CD14-positive monocyte (primary cell): ENCODE results near the gene LTO1. TPM values are rescaled to one million over a fixed set of nuclear protein-coding genes. Genes with fewer than 3 reads are reported as not detected.

Source experiments
- DNase-seq, 3 donors: peaks; one replicate each; pipeline ENCODE4 v3.0.0-alpha.2; 2011 to 2022
- H2AFZ ChIP-seq: 2 replicates; pipeline ENCODE4 v1.6.0; 2012; ENCODE audit warnings: mild to moderate bottlenecking, low read depth, low read length, inconsistent platforms; ENCODE audit not compliant: insufficient read depth, poor library complexity, severe bottlenecking
- H3K27ac ChIP-seq, 2 donors: 1 replicate in 1 of 2; 2 replicates in 1 of 2; pipeline ENCODE4 v1.5.1; 2012 to 2013; ENCODE audit warnings: low read length in 2 of 2, control low read depth in 1 of 2, inconsistent platforms in 1 of 2, low read depth in 1 of 2, mild to moderate bottlenecking in 1 of 2
- H3K27me3 ChIP-seq, 2 donors: one replicate each; pipeline versions ENCODE4 v1.6.0 to v1.6.1; 2011 to 2013; ENCODE audit warnings: low read length in 2 of 2; ENCODE audit not compliant: control insufficient read depth in 2 of 2, insufficient read depth in 2 of 2
- H3K36me3 ChIP-seq, 2 donors: replicated peaks in 1 of 2; 1 replicate in 1 of 2; 2 replicates in 1 of 2; pipeline versions ENCODE4 v1.5.1 to v1.6.1; 2012 to 2013; ENCODE audit warnings: low read length in 2 of 2, control low read depth in 1 of 2, inconsistent platforms in 1 of 2, mild to moderate bottlenecking in 1 of 2; ENCODE audit not compliant: insufficient read depth in 2 of 2, control insufficient read depth in 1 of 2
- H3K4me1 ChIP-seq, 2 donors: 1 replicate in 1 of 2; 2 replicates in 1 of 2; pipeline versions ENCODE4 v1.5.1 to v1.6.1; 2012 to 2013; ENCODE audit warnings: low read length in 2 of 2, control low read depth in 1 of 2, inconsistent platforms in 1 of 2, mild to moderate bottlenecking in 1 of 2, moderate library complexity in 1 of 2; ENCODE audit not compliant: insufficient read depth in 2 of 2, control insufficient read depth in 1 of 2
- H3K4me2 ChIP-seq: replicated peaks from 2 replicates; pipeline ENCODE3; 2012; ENCODE audit warnings: low read length, moderate library complexity, mild to moderate bottlenecking; ENCODE audit not compliant: poor library complexity, severe bottlenecking; ENCODE audit errors: extremely low read depth
- H3K4me3 ChIP-seq, 3 experiments: fragments of 200-600 bp in 1 of 3; sonication (generic) in 1 of 3; replicated peaks in 1 of 3; 1 replicate in 2 of 3; 2 replicates in 1 of 3; pipeline ENCODE4 v1.5.1; 2011 to 2013; ENCODE audit warnings: low read length in 3 of 3, mild to moderate bottlenecking in 3 of 3, control low read depth in 2 of 3, low read depth in 2 of 3, inconsistent platforms in 1 of 3, moderate library complexity in 1 of 3
- H3K79me2 ChIP-seq: 2 replicates; pipeline ENCODE4 v1.6.0; 2012; ENCODE audit warnings: mild to moderate bottlenecking, control low read depth, inconsistent platforms, low read length, moderate library complexity; ENCODE audit not compliant: insufficient read depth
- H3K9ac ChIP-seq: 2 replicates; pipeline ENCODE4 v1.6.0; 2017; ENCODE audit warnings: low read length, mild to moderate bottlenecking; ENCODE audit not compliant: insufficient read depth, poor library complexity, severe bottlenecking
- H3K9me3 ChIP-seq, 2 donors: replicated peaks in 1 of 2; 1 replicate in 1 of 2; 2 replicates in 1 of 2; pipeline versions ENCODE4 v1.5.1 to v1.6.1; 2012 to 2013; ENCODE audit warnings: low read length in 2 of 2, control low read depth in 1 of 2; ENCODE audit not compliant: control insufficient read depth in 1 of 2, insufficient read depth in 1 of 2
- H4K20me1 ChIP-seq: 2 replicates; pipeline ENCODE4 v1.6.0; 2012; ENCODE audit warnings: mild to moderate bottlenecking, low read length, control low read depth, moderate library complexity; ENCODE audit not compliant: insufficient read depth
- H3K27ac Mint-ChIP-seq, 7 donors: one replicate each; pipeline ENCODE4 v1.8.0; 2020; ENCODE audit warnings: mild to moderate bottlenecking in 7 of 7, mixed read lengths in 7 of 7, moderate library complexity in 6 of 7, inconsistent platforms in 2 of 7
- H3K27me3 Mint-ChIP-seq, 3 donors: one replicate each; pipeline ENCODE4 v1.8.0; 2021 to 2022; ENCODE audit warnings: low read depth in 3 of 3, mild to moderate bottlenecking in 3 of 3, mixed read lengths in 3 of 3, moderate library complexity in 3 of 3, inconsistent platforms in 1 of 3
- H3K36me3 Mint-ChIP-seq, 2 donors: one replicate each; pipeline ENCODE4 v1.8.0; 2020; ENCODE audit warnings: mixed read lengths in 2 of 2, inconsistent platforms in 1 of 2, mild to moderate bottlenecking in 1 of 2
- H3K4me1 Mint-ChIP-seq: one replicate; pipeline ENCODE4 v1.8.0; 2020; ENCODE audit warnings: mild to moderate bottlenecking, mixed read lengths
- H3K4me3 Mint-ChIP-seq, 2 donors: one replicate each; pipeline ENCODE4 v1.8.0; 2020; ENCODE audit warnings: mild to moderate bottlenecking in 2 of 2, mixed read lengths in 2 of 2, moderate library complexity in 1 of 2
- H3K9me3 Mint-ChIP-seq, 7 donors: one replicate each; pipeline ENCODE4 v1.8.0; 2020 to 2022; ENCODE audit warnings: mixed read lengths in 7 of 7, mild to moderate bottlenecking in 6 of 7, moderate library complexity in 6 of 7, inconsistent platforms in 2 of 7
- WGBS: methylation state at CpG from one replicate; pipeline ENCODE4 v1.1.5; 2013; ENCODE audit warnings: missing lambda C conversion rate; ENCODE audit not compliant: insufficient coverage; 5-methylcytosine and 5-hydroxymethylcytosine counted together
- intact Hi-C, 2 donors: fragments of 100-400 bp; cut with micrococcal nuclease; formaldehyde crosslinking; loops; one replicate each; pipeline versions ENCODE4 v1.15.0 to v1.15.1; 2023
- polyA plus RNA-seq, 3 donors: library from polyadenylated mRNA; depleted of rRNA in 1 of 3; unstranded in 2 of 3; stranded (reverse) in 1 of 3; fragments of 300-500 nt in 2 of 3; fragments of >200 nt in 1 of 3; fragmentation: Illumina TruSeq in 2 of 3; gene quantifications; 1 replicate in 2 of 3; 2 replicates in 1 of 3; pipeline ENCODE4 v1.2.3, GENCODE V29; 2012 to 2021
- TF ChIP-seq, protein P1 (sequence below): fragments of 200-600 bp; IDR thresholded peaks from one replicate; pipeline ENCODE4 v1.8.0; 2022; ENCODE audit warnings: antibody characterized with exemption, mild to moderate bottlenecking

Gene LTO1
- polyA plus RNA-seq, 3 donors, result 3.9 to 27.1 (median 5.2) TPM

- H3K9me3 ChIP-seq, result no peaks in the 10 kb centered on the region
- H3K4me2 ChIP-seq, result no peak overlapping the region
- no peak overlapping the region for H3K27ac ChIP-seq
- H3K27me3 ChIP-seq, result peaks cover 3 to 10% of the 10 kb centered on the region in 2 donors
- H3K9me3 Mint-ChIP-seq, result peaks cover 0 to 2% (median 0%) of the 10 kb centered on the region in 7 donors
- H3K9ac ChIP-seq, result no peak overlapping the region
- H2AFZ ChIP-seq, result no peak overlapping the region
- intact Hi-C loops, result no loop called here
- peaks cover 12% of the 10 kb centered on the region for H3K4me1 Mint-ChIP-seq
- no peaks in the 10 kb centered on the region for H3K36me3 Mint-ChIP-seq
- H3K4me3 ChIP-seq, result no peak overlapping the region
- H3K4me1 ChIP-seq, result peaks cover 9 to 11% of the 10 kb centered on the region in 2 donors
- no peaks in the 10 kb centered on the region for H3K79me2 ChIP-seq
- H4K20me1 ChIP-seq, result no peaks in the 10 kb centered on the region
- TF ChIP-seq, protein P1, sequence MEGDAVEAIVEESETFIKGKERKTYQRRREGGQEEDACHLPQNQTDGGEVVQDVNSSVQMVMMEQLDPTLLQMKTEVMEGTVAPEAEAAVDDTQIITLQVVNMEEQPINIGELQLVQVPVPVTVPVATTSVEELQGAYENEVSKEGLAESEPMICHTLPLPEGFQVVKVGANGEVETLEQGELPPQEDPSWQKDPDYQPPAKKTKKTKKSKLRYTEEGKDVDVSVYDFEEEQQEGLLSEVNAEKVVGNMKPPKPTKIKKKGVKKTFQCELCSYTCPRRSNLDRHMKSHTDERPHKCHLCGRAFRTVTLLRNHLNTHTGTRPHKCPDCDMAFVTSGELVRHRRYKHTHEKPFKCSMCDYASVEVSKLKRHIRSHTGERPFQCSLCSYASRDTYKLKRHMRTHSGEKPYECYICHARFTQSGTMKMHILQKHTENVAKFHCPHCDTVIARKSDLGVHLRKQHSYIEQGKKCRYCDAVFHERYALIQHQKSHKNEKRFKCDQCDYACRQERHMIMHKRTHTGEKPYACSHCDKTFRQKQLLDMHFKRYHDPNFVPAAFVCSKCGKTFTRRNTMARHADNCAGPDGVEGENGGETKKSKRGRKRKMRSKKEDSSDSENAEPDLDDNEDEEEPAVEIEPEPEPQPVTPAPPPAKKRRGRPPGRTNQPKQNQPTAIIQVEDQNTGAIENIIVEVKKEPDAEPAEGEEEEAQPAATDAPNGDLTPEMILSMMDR, result no peak
- peaks cover 16 to 22% (median 21%) of the 10 kb centered on the region in 3 donors for H3K27me3 Mint-ChIP-seq
- H3K4me3 Mint-ChIP-seq, result peak overlapping the region; percentile 16 to 63
- H3K36me3 ChIP-seq, result no peaks in the 10 kb centered on the region
- 28% methylated on average over 26 of the region's 28 CpGs for WGBS
- peak overlapping the region in 2 of 7 donors; percentile 41 to 68 for H3K27ac Mint-ChIP-seq
- DNase-seq, result peak; percentile 15 to 50 (median 32)
Observed at GRCh38 chr11:69711822-69712801, 37.0 kb upstream of the LTO1 start.

GRCh38 chr11:69708736-69709401, 33.7 kb upstream of the LTO1 start:
- Histone ChIP-seq H3K4me3 (no peak overlapping the region), H3K36me3 (no peaks in the 10 kb centered on the region), H3K9ac (no peak overlapping the region), H4K20me1 (no peaks in the 10 kb centered on the region), H3K9me3 (peaks cover 0 to 5% of the 10 kb centered on the region in 2 donors), H3K4me2 (no peak overlapping the region), H3K4me1 (peaks cover 9 to 11% of the 10 kb centered on the region in 2 donors), H3K27ac (no peak overlapping the region), H3K27me3 (peaks cover 21 to 38% of the 10 kb centered on the region in 2 donors), H3K79me2 (no peaks in the 10 kb centered on the region), H2AFZ (no peak overlapping the region)
- Mint-ChIP-seq H3K9me3 (peaks cover 0 to 3% (median 2%) of the 10 kb centered on the region in 7 donors), H3K4me3 (no peak overlapping the region), H3K4me1 (peaks cover 15% of the 10 kb centered on the region), H3K36me3 (no peaks in the 10 kb centered on the region), H3K27me3 (peaks cover 39 to 46% (median 45%) of the 10 kb centered on the region in 3 donors), H3K27ac (peak overlapping the region in 1 of 7 donors; percentile 21)
- no peak for DNase-seq
- TF ChIP-seq, protein P1, result no peak
- WGBS, result 71% methylated on average over 5 of the region's 15 CpGs
- intact Hi-C loops, result no loop called here
